Spleen (tissue), 11 donors: Measurements from ENCODE around the gene C10orf71. TPM values are rescaled to one million over a fixed set of nuclear protein-coding genes. Genes with fewer than 3 reads are reported as not detected.

Experiments
- DNase-seq: peaks from one replicate; pipeline ENCODE4 v3.0.0-alpha.2; 2020
- H3K27ac ChIP-seq, 8 donors: fragments of 200-600 bp; sonication (generic) in 7 of 8; 1 replicate in 4 of 8; 2 replicates in 4 of 8; pipeline versions ENCODE4 v1.5.0 to v1.8.0; 2016 to 2021; ENCODE audit warnings: inconsistent platforms in 4 of 8, mild to moderate bottlenecking in 4 of 8, moderate library complexity in 1 of 8
- H3K27me3 ChIP-seq, 7 donors: fragments of 200-600 bp; sonication (generic) in 6 of 7; replicated peaks in 1 of 7; 1 replicate in 4 of 7; 2 replicates in 3 of 7; pipeline versions ENCODE4 v1.5.0 to v1.8.0; 2016 to 2021; ENCODE audit warnings: inconsistent platforms in 3 of 7, mild to moderate bottlenecking in 1 of 7
- H3K36me3 ChIP-seq, 6 donors: fragments of 200-600 bp; sonication (generic) in 5 of 6; 1 replicate in 4 of 6; 2 replicates in 2 of 6; pipeline versions ENCODE4 v1.5.0 to v1.8.0; 2016 to 2021; ENCODE audit warnings: inconsistent platforms in 2 of 6
- H3K4me1 ChIP-seq, 6 donors: fragments of 200-600 bp; sonication (generic) in 5 of 6; 1 replicate in 3 of 6; 2 replicates in 3 of 6; pipeline versions ENCODE4 v1.5.0 to v1.8.0; 2016 to 2021; ENCODE audit warnings: inconsistent platforms in 3 of 6
- H3K4me3 ChIP-seq, 8 donors: fragments of 200-600 bp; sonication (generic) in 7 of 8; 1 replicate in 4 of 8; 2 replicates in 4 of 8; pipeline versions ENCODE4 v1.5.0 to v1.8.0; 2016 to 2021; ENCODE audit warnings: inconsistent platforms in 4 of 8, mild to moderate bottlenecking in 4 of 8, moderate library complexity in 2 of 8
- H3K9me3 ChIP-seq, 8 donors: fragments of 200-600 bp; sonication (generic) in 7 of 8; 1 replicate in 4 of 8; 2 replicates in 4 of 8; pipeline versions ENCODE4 v1.5.0 to v1.8.0; 2016 to 2021; ENCODE audit warnings: inconsistent platforms in 4 of 8
- POLR2A ChIP-seq, 3 donors: fragments of 450-650 bp; IDR thresholded peaks; one replicate each; pipeline ENCODE4 v1.5.1; 2017; ENCODE audit warnings: antibody characterized with exemption in 3 of 3, mild to moderate bottlenecking in 1 of 3
- POLR2AphosphoS5 ChIP-seq, 3 donors: sonication (generic); formaldehyde crosslinking; IDR thresholded peaks; one replicate each; pipeline ENCODE4 v1.5.1; 2017; ENCODE audit warnings: antibody characterized with exemption in 3 of 3
- WGBS, 5 donors: extraction: QIAGEN DNeasy Blood & Tissue Kit in 3 of 5; methylation state at CpG; one replicate each; pipeline versions ENCODE4 v1.1.5 to v1.1.7; 2013 to 2018; 5-methylcytosine and 5-hydroxymethylcytosine counted together
- intact Hi-C: fragments of 100-400 bp; cut with DNase I; formaldehyde crosslinking; loops from one replicate; pipeline ENCODE4 v1.15.0; 2023; ENCODE audit warnings: low total_unique reads
- polyA plus RNA-seq, 3 donors: library from polyadenylated mRNA; stranded (reverse); fragments of 200-250 nt; gene quantifications; one replicate each; pipeline ENCODE4 v1.2.1, GENCODE V29; 2013
- total RNA-seq, 7 donors: library from RNA; depleted of rRNA in 3 of 7; stranded (reverse); fragments of >200 nt in 3 of 7; fragmentation: NEBNext Ultra II Directional in 4 of 7; extraction: Animal tissue kit (Norgen Biotek cat#: 25700) in 4 of 7; gene quantifications; one replicate each; pipeline versions ENCODE4 v1.1.0 to v1.2.1, GENCODE V29; 2016 to 2021
- TF ChIP-seq, protein P1 (sequence below), 11 experiments: fragments of 200-600 bp in 7 of 11; fragments of 450-650 bp in 4 of 11; sonication (generic) in 4 of 11; IDR thresholded peaks in 8 of 11; conservative IDR thresholded peaks in 3 of 11; 1 replicate in 7 of 11; 2 replicates in 4 of 11; pipeline versions ENCODE4 v1.4.0 to v1.8.0; 2016 to 2021; ENCODE audit warnings: antibody characterized with exemption in 11 of 11, inconsistent platforms in 4 of 11, mild to moderate bottlenecking in 1 of 11
- donor health status: healthy with polysubstance abuse.
- donor health status: DM: no; HTN: no; CAD: no; lungs with moderate emphysema.
- donor health status: DM: no; HTN: no; CAD: no.
- donor health status: Bipolar disorder and iron deficiency.
- donor health status: healthy.
- donor health status: DM: no; HTN: no; CAD: no.
- donor health status: DM: yes; HTN: yes; CAD: no.

The C10orf71 gene
- total and polyA plus RNA-seq, 10 donors: not detected

DNA sequence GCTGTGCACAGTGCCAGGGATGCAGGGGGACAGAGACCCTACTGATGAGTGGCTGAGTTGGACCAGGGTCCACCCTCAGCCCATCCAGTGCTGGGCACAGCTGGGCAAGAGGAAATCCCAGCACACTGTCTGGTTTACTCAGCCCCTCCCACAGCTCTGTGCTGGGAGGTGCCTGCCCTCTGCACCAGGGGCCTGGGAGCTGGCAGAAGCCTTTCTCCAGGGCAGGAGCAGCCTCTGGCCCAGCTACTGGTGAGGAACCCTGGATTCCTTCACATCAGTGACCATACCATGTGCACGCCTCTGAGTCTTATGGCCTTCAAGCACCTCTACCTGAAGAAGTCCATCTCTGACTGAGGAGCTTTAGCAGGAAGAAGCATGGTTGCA is 25.9 kb upstream of the C10orf71 start:
- H3K27ac ChIP-seq: peak overlapping the region in 2 of 8 donors; percentile 22 to 42
- 40 to 100% (median 80%) methylated on average over 1 of the region's 1 CpG for whole genome bisulfite sequencing, 5 donors
- no peaks in the 10 kb centered on the region for H3K36me3 ChIP-seq
- peak in 1 of 3 donors; percentile 29 for TF ChIP-seq POLR2AphosphoS5 (IDR thresholded peaks at IDR 0.05)
- TF ChIP-seq POLR2A (IDR thresholded peaks at IDR 0.05): no peak
- H3K4me1 ChIP-seq: peaks cover 5 to 25% (median 16%) of the 10 kb centered on the region in 6 donors
- H3K4me3 ChIP-seq: no peak overlapping the region
- H3K27me3 ChIP-seq: peaks cover 0 to 2% (median 0%) of the 10 kb centered on the region in 7 donors
- peaks cover 0 to 3% (median under 1%) of the 10 kb centered on the region in 8 donors for H3K9me3 ChIP-seq
- intact Hi-C loops: no loop called here
- DNase-seq: no peak

DNA sequence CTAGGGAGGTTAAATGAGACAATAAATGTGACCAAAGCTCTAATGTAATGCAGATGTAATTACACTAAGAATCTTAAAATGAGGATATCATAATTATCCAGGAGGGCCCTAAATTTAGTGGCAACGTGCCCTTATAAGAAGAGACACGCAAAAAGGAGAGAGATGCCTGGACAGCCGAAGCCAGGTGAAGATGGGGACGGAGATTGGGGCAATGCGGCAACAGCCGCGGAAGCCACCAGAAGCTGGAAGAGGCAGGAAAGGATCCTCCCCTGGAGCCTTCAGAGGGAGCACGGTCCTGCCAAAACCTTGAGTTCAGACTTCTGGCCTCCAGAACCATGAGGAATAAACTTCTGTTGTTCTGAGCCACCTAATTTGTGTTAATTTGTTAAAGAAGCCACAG is 25.3 kb upstream of the C10orf71 start:
- Histone ChIP-seq H3K27me3 (peaks cover 0 to 8% (median 0%) of the 10 kb centered on the region in 7 donors), H3K4me1 (peaks cover 5 to 25% (median 16%) of the 10 kb centered on the region in 6 donors), H3K36me3 (no peaks in the 10 kb centered on the region), H3K27ac (no peak overlapping the region), H3K9me3 (no peaks in the 10 kb centered on the region), H3K4me3 (no peak overlapping the region)
- TF ChIP-seq POLR2A (IDR thresholded peaks at IDR 0.05): no peak
- TF ChIP-seq, protein P1, sequence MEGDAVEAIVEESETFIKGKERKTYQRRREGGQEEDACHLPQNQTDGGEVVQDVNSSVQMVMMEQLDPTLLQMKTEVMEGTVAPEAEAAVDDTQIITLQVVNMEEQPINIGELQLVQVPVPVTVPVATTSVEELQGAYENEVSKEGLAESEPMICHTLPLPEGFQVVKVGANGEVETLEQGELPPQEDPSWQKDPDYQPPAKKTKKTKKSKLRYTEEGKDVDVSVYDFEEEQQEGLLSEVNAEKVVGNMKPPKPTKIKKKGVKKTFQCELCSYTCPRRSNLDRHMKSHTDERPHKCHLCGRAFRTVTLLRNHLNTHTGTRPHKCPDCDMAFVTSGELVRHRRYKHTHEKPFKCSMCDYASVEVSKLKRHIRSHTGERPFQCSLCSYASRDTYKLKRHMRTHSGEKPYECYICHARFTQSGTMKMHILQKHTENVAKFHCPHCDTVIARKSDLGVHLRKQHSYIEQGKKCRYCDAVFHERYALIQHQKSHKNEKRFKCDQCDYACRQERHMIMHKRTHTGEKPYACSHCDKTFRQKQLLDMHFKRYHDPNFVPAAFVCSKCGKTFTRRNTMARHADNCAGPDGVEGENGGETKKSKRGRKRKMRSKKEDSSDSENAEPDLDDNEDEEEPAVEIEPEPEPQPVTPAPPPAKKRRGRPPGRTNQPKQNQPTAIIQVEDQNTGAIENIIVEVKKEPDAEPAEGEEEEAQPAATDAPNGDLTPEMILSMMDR (IDR thresholded peaks at IDR 0.05 in 8 of 11, conservative IDR thresholded peaks at IDR 0.05 in 3 of 11): no peak
- no peak for TF ChIP-seq POLR2AphosphoS5 (IDR thresholded peaks at IDR 0.05)
- intact Hi-C loops: no loop called here
- 90 to 97% (median 91%) methylated on average over 8 of the region's 8 CpGs for WGBS, 5 donors
- DNase-seq: no peak

DNA sequence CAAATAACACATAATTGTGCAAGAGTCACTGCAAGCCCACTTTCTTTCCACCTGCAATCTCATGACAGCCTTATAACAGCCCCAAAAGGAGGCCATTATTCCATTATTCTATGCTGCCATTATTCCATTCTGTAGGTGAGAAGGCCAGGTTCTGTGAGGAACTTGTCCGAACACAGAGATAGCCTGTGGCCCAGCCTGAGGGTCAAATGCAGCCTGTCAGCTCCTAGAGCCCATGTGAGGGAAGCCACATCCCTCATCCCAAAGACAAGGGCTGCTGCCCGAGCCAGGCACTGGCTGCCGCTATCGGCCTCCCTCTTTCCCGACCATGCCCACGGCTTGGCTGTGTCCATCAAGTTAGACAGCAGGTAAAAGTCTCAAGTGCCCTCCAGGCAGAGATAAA is 24.1 kb upstream of the C10orf71 start:
- Histone ChIP-seq H3K27ac (no peak overlapping the region), H3K4me3 (no peak overlapping the region), H3K36me3 (no peaks in the 10 kb centered on the region), H3K9me3 (no peaks in the 10 kb centered on the region), H3K27me3 (peaks cover 0 to 16% (median 0%) of the 10 kb centered on the region in 7 donors), H3K4me1 (peaks cover 5 to 27% (median 16%) of the 10 kb centered on the region in 6 donors)
- WGBS, 5 donors: 69 to 98% (median 81%) methylated on average over 6 of the region's 6 CpGs
- TF ChIP-seq POLR2AphosphoS5 (IDR thresholded peaks at IDR 0.05) (no peak), POLR2A (IDR thresholded peaks at IDR 0.05) (no peak)
- TF ChIP-seq, protein P1 (IDR thresholded peaks at IDR 0.05 in 8 of 11, conservative IDR thresholded peaks at IDR 0.05 in 3 of 11): no peak
- DNase-seq: no peak
- intact Hi-C loops: no loop called here

DNA sequence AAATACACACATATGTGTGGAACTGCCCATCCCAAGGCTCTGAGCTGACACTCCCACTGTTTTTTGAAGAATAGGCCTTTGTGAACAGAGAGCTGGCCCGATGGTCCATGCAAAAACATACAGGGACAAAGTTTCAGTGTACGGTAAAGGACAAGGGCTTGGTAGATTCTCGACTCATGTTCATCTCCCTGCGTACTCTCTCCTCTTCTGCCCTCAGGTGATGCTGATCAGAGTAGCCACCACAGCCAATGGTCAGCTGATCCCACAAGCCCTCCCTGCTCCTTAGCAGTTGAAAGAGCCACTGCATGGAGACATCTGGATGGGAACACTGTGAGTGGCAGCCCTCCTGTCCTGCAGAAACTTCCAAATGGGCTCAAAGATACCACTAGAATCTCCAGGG is 23.1 kb upstream of the C10orf71 start:
- TF ChIP-seq, protein P1 (IDR thresholded peaks at IDR 0.05 in 8 of 11, conservative IDR thresholded peaks at IDR 0.05 in 3 of 11): no peak
- TF ChIP-seq POLR2AphosphoS5 (IDR thresholded peaks at IDR 0.05): no peak
- no peak for TF ChIP-seq POLR2A (IDR thresholded peaks at IDR 0.05)
- DNase-seq: no peak
- Histone ChIP-seq H3K36me3 (no peaks in the 10 kb centered on the region), H3K27me3 (peaks cover 0 to 18% (median 0%) of the 10 kb centered on the region in 7 donors), H3K9me3 (no peaks in the 10 kb centered on the region), H3K27ac (no peak overlapping the region), H3K4me3 (no peak overlapping the region), H3K4me1 (peaks cover 5 to 25% (median 14%) of the 10 kb centered on the region in 6 donors)
- 93 to 97% (median 95%) methylated on average over 4 of the region's 4 CpGs for WGBS, 5 donors
- intact Hi-C loops: no loop called here
